COLO668 (cell line): ENCODE results near the gene KRT6B.
"Not testable (repeated sequence)": the region's sequence is repeated elsewhere in the genome, so short reads cannot be mapped to it uniquely, and the experiment has no call there.

Experiments
- DNase-seq: peaks from one replicate; lab custom pipeline; 2025; ENCODE audit not compliant: unreplicated experiment; lab: John Stamatoyannopoulos, UW

KRT6B gene

DNA sequence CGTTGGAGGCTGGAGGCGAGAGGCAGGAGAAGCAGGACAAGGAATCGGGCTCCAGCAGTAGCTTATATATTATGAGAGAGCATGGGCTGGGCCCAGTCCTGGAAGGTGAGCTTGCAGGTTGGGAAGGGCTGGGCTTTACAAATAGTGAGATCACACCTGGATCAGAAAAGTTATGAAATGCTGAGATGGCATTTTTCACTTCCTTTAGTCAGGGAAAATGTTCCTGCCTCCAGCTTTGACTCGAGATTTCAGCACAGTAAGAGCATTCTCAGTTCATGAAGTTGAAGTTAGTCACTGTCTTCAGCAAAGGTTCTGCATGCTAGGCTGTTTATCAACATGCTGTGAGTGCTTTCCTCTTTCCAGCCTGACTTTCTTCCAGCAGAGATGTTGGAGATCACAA is 21.8 kb upstream of the KRT6B start, which contains the start of gene KRT6C:
TSS of gene KRT6C (minus strand) at position 38 of the 400 bp plus-strand sequence. CDS start 68 bp downstream, outside the sequence.
- DNase-seq: no peak

DNA sequence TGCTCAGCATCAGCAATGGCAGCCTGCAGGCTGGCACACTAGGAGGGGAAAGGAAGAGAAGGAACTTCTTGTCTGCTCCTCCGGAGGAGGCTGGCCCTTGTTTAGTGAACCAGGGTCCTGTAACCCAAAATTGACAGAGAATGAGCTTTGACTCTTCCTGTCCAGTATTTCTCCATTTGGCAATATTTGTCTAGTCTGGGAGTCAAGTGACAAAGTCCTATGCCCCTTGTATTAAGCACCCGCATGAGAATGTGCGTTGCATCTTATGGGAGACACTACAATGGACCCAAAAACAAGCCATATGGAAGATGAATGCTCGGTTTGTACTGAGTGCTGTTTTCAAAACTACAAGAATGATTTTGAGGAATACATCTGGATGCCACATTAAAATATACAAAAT is 17.9 kb upstream of the KRT6B start:
- no peak for DNase-seq

DNA sequence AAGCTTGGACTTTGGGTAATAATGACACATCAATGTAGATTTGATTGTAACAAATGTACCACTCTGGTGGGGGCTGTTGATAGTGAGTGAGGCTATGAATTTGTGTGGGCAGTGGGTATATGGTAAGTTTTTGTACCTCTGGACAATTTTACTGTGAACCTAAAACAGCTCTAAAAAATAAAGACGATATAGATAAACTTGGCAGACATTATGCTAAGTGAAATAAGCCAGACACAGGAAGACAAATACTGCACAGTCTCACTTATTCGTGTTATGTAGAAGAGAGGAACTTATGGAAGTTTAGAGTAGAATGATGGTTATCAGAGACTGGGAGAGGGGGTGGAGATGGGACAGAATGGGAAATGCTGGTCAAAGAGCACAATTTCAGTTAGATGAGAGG is 13.0 kb upstream of the KRT6B start:
- no peak for DNase-seq

DNA sequence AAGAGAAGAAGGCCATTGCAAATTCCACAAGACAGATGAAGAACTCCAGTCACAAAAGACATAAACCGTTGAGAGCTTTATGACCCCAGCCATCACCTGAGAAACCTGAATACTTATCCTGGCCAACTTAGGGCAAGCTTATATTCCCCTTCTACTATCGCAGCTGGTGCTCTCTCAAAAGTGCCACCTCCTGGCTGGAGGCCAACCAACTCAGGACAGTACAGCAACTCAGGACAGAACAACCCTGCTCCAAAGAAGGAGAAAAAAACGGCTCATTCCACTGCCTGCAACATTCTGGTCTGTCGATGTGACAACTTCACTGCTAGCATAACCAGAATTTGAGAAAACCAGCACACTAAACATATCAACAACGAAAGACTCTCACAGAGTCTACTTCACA is 9.7 kb upstream of the KRT6B start:
- DNase-seq: no peak

DNA sequence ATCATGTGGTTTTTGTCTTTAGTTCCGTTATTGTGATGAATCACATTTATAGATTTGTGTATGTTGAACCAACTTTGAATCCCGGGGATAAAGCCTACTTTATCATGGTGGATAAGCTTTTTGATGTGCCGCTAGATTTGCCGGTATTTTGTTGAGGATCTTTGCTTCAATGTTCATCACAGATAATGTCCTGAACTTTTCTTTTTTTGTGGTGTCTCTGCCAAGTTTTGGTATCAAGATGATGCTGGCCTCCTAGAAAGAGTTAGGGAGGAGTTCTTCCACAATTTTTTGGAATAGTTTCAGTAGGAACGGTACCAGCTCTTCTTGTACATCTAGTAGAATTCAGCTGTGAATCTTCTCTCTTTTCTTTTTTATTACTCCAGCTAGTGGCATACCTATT is 6.9 kb upstream of the KRT6B start:
- DNase-seq: no peak

DNA sequence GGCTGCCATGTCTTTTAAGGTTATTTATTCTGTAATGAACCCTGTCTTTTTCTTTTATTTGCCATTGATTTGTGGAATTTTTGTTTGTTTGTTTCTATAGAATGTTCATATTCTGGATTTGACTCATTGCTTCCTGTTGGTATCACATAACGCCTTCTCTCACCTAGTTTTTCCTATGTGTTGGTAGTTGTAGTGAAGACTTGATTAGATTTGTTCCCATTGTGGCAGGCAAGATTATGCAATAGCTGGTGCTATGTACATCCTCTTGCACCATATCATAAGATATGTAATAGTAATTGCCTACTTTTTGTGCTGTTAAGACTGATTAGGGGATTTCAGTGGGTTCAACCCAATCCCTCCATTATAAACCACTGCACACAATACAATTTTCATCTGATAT is 3.9 kb upstream of the KRT6B start:
- DNase-seq: no peak

DNA sequence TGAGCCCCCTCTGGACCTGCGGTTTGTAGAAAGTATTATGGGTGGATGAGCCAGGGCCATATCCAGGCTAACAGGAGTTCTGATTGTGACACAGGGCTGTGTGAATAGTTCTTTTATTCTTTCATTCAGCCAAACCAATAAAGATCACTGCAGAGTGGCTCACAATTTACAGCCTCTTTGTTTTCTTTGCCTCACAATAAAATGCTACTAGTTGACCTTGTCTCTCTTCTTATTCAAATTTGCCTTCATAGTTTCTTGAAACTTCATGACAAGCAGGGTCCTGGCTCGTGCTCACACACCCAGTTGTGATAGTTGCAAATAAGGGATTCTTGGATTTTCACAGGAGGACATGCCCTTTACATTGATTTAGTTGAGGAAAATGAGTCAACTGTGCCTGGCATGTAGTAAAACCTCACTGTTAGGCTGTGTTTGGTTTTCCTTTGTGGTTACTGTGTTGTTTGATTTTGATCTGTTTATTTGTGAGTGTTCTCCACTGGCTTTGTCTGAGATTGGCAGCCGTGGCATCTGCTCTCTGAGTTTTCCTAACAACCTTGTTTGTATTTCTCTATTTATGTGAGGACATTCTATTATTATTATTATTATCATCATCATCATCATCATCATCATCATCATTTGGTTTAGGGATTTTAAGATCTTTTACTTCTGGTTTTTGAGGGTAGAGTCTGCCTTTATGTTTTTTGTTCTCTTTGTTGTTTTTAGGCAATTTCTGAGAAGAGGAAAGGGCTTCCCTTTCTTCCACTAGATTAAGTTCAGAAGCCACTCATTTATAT is 2.7 kb upstream of the KRT6B start:
- DNase-seq: peak; percentile 35

DNA sequence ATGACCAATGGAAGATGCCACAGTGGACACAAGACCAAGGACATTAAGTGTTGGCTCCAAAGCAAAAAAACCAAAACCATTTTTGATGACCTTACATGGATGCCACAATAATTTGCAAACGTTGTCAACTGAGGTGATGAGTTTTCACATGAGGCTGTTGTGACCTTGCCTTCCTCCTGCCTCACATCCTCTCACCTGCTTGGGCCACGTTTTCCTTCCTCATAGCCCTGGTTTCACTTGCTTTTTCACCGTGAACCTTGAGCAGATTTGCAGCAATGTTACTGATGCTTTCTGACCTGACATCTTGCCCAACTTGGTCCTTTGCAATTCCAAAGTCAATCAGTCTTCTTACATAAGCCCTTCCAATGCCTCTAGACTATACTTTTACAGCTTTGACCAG is 3.7 kb downstream of the KRT6B start:
- DNase-seq: no peak

DNA sequence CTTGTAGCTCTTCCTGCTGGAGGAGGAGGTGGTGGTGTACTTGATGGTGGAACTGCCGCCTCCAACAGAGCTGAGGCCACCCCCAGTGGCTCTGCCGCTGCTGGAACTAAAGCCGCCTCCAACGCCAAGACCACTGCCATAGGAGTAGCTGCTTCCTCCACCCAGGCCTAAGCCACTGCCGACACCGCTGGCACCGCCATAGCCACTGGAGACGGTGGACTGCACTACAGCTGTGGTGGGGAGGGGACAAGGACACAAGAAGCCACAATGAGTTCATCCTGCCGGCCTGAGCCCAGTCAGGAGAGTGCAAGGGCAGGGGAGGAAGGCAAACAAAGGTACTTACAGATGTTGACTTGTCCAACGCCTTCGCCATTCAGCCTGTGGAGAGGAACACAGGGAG is 4.8 kb downstream of the KRT6B start:
- not testable (repeated sequence) for DNase-seq

DNA sequence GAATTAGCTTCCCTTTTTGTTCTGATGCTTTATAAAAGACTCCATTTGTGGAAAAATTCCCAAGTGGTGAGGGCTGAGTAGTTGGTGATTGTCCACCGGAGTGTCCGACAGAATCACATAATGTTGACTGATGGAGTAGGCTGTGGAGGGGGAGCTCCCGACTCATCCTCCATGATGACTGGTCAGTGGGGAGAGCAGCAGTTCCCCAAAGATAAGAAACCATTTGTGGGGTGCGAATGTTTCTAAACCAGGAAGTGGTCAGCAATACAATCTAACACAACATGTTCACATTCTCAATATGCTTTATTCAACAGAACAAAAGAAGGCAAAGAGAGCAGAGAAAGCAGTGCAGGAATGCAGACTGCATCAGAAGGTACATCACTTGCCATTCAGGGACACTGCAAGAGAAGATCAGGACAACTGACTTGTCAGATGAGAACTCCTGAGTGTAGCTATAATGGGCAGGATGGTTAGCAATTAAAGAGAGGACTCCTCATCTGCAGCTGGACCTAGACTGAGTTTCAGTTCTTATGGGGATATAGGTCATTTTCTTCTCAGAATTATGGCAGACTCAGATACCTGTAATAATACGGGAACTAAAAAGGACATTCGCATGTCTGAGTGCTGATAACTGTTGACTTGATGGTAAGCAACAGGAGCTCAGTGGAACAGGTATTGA is 5.4 kb downstream of the KRT6B start:
- DNase-seq: no peak

DNA sequence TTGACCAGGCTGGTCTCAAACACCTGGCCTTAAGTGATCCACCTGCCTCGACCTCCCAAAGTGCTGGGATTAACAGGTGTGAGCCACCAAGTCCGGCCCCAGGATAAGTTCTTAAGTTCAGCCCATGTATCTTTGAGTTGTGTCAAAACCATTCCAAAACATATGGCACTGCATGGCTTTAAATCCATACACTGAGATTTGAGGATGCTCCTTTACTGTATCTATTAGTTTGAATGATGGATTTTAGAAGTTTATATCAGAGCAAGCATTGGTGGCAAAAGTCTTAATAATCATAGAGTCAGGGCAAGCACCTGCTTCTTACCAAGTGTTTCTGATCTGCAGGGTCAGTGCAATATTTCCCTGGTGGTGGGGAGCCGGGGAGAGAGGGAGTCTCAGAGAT is 6.1 kb downstream of the KRT6B start:
- no peak for DNase-seq

DNA sequence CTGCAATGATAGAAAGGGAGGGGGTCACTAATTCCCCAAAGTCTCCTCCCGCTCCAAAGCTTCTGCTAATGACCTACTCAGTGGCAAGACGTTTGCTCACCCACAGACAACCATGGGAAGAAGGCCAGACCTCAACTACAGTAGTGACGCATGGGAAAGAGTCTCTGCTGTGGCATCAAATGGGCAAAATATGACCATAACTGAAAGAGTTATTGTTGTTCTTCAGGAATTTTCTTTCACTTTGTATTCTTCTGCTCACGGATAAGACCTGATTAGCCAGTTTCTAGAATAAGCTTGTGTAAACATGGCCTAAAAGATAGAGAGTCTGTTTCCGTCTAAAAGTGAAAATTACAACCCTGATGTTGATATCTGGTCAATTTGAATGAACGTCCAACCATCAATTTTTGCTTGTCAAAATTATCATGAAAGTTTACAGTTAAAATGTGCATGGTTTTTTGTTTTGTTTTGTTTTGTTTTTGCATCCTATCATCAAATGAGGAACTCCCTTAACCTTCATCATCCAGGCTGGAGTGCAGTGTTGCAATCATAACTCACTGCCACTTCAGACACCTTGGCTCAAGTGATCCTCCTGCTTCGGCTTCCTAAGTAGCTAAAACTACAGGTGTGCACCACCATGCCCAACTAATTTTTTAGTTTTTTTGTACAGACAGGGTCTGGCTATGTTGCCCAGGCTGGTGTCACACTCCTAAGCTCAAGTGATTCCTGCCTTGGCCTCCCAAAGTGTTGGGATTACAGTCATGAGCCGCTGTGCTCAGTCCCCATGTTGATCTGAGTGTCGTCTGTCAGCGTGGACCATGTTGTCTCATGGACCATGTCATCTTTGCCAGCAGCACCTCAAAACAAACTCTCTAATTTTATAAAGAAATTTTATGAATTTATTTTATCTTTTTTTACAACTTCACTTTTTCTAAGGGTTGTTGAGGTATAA is 7.0 kb downstream of the KRT6B start:
- no peak for DNase-seq

DNA sequence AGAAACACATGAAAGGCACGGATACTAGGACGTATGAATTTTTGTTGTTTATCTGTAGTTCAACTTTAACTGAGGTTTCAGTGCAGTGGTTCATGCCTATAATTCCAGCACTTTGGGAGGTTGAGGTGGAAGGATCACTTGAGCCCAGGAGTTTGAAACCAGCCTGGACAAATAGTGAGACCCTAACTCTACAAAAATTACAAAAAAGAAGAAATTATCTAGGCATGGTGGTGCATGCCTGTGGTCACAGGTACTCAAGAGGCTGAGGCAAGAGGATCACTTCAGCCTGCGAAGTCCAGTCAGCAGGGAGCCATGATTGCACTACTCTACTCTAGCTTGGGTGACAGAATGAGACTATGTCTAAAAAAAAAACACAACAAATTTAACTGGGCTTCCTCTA is 8.0 kb downstream of the KRT6B start:
- DNase-seq: no peak

DNA sequence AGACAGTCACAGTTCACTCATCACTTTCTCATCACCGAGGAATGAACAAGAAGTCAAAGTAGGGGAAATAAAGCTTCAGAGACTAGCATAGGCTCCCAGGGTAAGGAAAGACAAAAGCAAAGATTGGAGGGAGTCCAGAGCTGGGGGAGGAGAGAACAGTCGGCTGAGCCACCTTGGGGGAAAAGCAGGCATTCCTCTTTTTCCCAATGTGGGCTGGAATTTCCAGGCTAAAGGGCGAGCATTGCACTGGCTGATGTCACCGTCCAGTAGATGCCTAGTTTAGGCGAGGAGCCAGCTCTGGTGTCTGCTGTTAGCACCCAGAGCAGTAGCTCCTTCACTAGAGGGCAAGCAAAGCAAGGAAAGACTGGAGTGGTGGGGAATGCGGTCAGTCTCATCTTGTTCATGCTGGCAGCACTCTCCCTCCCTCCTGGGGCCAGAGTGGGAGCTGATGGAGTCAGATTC is 9.3 kb downstream of the KRT6B start:
- no peak for DNase-seq

DNA sequence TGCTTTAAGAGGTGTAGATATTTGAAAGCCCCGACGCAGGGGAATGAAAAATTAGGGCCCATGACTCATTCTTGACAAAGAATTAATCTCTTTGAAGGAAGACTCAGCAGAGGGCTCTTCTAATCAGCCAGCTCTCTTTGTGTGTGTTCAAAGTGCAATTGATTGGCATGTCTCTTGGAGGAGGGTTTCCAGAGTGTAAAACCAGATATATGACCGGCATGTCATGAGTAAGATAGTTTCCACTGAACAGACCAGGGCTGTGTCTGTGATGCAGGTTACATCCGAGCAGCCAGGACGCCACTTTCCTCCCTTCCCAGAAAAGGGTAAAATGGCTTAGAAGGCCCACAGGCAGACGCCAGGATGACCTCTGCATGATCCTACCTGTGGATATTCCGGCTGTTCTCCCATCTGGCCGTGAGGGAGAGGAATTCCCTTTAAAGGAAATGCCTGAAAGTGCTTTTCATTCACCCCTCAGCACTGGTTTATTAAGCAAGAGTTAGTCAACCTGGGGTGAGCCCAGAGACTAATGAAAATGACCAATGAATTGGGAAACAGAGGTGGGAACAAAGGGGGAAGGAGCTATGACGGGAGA is 10.5 kb downstream of the KRT6B start:
- no peak for DNase-seq

DNA sequence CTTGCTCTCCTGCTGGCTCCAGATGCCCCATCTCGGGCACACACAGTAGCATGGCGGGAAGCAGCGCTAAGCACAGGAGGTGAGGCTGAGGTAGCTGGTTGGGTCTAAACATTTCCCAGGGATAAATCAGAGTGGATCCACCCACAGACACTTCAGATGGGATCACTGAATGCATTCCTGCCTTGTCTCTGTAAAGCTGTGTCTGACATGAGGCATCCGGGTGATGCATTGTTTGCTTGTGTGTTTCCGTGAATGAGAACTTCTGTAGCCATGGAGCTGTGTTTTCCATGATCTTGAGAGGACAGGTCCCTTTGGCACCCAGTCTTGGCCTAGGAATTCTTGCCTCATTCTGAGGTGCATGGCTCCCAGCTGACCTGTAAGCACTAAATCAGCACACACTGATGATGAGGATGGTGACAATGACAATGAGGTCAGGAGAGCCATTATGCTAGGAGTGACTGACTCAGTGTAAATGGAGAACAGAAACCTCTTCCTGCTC is 11.1 kb downstream of the KRT6B start:
- DNase-seq: peak; percentile 7

DNA sequence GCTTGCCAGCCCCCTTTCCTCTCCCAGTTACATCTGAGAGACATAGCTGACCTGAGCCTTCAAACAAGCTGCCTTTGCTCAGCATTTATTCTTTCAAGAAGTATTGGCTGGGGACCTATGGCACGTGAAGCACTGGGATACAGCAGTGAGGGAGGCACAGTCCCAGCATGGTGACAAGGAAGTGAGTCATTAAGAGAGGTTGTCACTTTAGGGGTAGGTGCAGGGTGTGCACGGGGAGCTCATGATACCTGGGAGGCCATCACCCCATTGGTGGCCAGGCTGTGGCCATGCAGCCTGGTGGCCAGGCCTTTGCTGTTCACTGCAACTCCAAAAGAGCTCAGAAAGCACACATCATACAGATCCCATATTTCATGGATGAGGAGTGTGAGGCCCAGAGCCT is 12.1 kb downstream of the KRT6B start:
- DNase-seq: no peak

DNA sequence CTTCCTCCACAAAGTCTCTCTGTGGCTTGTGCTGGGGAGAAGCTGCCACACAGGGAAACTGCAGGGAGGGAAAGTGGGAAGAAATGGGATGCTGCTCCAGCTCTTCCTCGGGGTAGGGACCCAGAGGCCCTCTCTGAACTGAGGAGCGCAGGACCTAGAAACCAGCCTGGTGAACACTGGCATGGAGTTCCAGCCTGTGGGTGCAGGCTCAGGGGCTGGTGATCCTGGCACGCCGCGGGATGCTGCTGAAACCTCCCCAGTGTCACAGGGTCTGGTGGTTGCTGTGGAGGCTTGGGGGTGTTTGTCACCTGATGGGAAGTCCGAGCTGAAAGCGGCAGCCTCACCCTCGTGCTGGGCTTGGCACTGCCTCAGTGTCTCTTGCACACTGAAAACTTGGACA is 12.5 kb downstream of the KRT6B start:
- DNase-seq: no peak

DNA sequence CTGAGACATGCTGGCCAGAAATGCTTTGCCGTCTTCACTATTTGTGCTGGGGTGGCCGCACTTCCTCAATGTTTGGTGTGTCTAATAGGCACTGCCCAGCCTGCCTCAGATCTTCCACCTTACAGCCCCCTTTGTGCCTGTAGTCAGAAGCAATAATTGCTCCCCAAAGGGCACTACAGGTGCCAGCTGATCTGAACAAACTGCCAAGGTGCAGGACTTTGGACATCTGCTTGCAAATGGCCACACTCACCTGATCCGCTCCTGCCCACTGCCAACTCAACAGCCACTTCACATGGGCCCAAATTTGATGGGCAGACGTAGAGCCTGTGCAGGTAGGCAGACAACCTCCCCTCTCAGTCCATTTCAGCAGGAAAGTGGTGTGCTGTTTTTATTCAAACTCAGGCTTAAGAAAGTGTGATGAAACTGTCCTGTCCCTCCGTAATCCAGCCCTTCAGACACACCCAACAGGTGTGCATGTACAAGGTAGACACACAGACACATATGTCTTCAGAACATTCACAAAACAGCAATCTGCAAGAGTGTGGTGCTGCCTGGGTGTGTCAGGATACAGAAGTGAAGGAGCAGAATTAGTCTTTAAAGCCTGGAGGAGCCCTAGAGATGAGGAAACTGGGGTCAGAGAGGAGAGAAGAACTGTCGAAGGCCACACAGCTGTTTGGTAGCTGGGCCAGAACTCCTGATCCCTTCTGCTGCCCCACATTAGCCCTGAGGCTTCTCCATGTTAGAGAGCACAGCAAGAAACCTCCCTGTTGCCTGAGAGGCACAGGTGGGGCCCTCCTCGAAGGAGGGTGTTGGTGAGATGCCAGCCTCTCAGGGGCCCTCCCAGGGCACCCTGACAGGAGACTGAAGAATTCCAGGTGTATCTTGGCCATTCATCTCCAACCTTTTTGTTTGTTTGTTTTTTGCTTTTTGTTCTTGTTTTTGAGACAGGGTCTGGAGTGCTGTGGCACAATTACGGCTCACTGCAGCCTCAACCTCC is 13.3 kb downstream of the KRT6B start:
- DNase-seq: no peak

DNA sequence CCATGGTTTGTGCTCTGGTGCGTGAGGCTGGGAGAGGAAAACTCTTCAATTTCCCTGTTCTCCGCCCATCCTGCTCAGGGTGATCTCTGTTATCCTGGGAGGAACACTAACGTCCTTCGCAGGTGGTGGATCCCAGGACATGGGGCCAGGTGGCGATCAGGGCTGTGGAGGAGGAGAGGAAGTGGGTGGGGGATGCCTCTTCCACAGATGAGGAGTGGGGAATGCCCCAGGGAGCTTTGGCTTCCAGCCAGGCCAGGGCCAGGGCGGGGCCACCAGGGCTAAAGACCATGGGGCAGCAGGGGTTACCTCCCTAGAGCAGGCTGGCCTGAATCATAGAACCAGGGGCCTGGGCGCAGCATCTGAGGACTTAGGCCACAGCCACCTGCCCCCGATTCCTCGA is 14.4 kb downstream of the KRT6B start:
- peak; percentile 59 for DNase-seq
